ENCODE results near the gene KLHL33. TPM values are rescaled to one million over a fixed set of nuclear protein-coding genes. Genes with fewer than 3 reads are reported as not detected.

KLHL33 gene
- total RNA-seq, 2 experiments from 2014 or later: 0.15 to 0.17 TPM

GRCh38 chr14:20379743-20380142, 56.2 kb downstream of the KLHL33 start:
- DNase-seq: no peak
- H3K9me3 Mint-ChIP-seq: no peaks in the 10 kb centered on the region
- no peak overlapping the region for H3K4me3 Mint-ChIP-seq
- H3K27me3 Mint-ChIP-seq: no peaks in the 10 kb centered on the region
- H3K27ac Mint-ChIP-seq: no peak overlapping the region
- H3K36me3 Mint-ChIP-seq (ENCODE audit: low read depth): peaks cover 39% of the 10 kb centered on the region
- no peaks in the 10 kb centered on the region for H3K4me1 Mint-ChIP-seq
- CTCF ChIA-PET: no interaction called here
- POLR2A ChIA-PET: no interaction called here

- DNase-seq: no peak
- CTCF ChIA-PET: no interaction called here
- POLR2A ChIA-PET: no interaction called here
Observed at GRCh38 chr14:20377171-20377570, 58.8 kb downstream of the KLHL33 start.

GRCh38 chr14:20376071-20376588, 59.8 kb downstream of the KLHL33 start:
- Mint-ChIP-seq H3K36me3 (ENCODE audit: low read depth) (peaks cover 61% of the 10 kb centered on the region), H3K27ac (no peak overlapping the region)
- POLR2A ChIA-PET: no interaction called here

More at GRCh38 chr14:20377171-20377570, 58.8 kb downstream of the KLHL33 start:
- no peaks in the 10 kb centered on the region for H3K27me3 Mint-ChIP-seq
- H3K4me3 Mint-ChIP-seq: no peak overlapping the region
- peaks cover 55% of the 10 kb centered on the region for H3K36me3 Mint-ChIP-seq (ENCODE audit: low read depth)
- H3K9me3 Mint-ChIP-seq: no peaks in the 10 kb centered on the region
- no peaks in the 10 kb centered on the region for H3K4me1 Mint-ChIP-seq
- no peak overlapping the region for H3K27ac Mint-ChIP-seq

More at GRCh38 chr14:20376071-20376588, 59.8 kb downstream of the KLHL33 start:
- Mint-ChIP-seq H3K27me3 (no peaks in the 10 kb centered on the region), H3K4me1 (no peaks in the 10 kb centered on the region), H3K4me3 (no peak overlapping the region), H3K9me3 (no peaks in the 10 kb centered on the region)
- CTCF ChIA-PET: interaction anchor here (0.6 to 1.9 kb wide), 5 partner anchors 8 to 34 kb away, joined by 3 to 5 read pairs (median 3); no protein-coding TSS in a partner anchor
- no peak for DNase-seq

Other genes with a start within 250 kb of the KLHL33 start
- gene OR11G2, start 245.3 kb downstream of the KLHL33 start, total RNA-seq: not detected
- not detected for gene OR11H6, start 212.5 kb downstream of the KLHL33 start, total RNA-seq
- not detected for gene OR11H7, start 207.2 kb downstream of the KLHL33 start, total RNA-seq
- gene OR11H4, start 196.9 kb downstream of the KLHL33 start, total RNA-seq: not detected
- 10 to 100 TPM; 22.7 to 23.5 TPM for gene TTC5, start 130.2 kb downstream of the KLHL33 start, total RNA-seq
- 10 to 100 TPM; 30.8 to 32.1 TPM for gene CCNB1IP1, start 102.9 kb downstream of the KLHL33 start, total RNA-seq
- 10 to 100 TPM; 28.6 to 32.5 TPM for gene PARP2, start 92.5 kb downstream of the KLHL33 start, total RNA-seq
- gene TEP1, start 22.7 kb downstream of the KLHL33 start, total RNA-seq: 10 to 100 TPM; 38.1 to 42.9 TPM
- 10 to 100 TPM; 58.5 to 59.8 TPM for gene OSGEP, start 18.6 kb upstream of the KLHL33 start, total RNA-seq
- 100 to 1,000 TPM; 131 to 144 TPM for gene APEX1, start 19.1 kb upstream of the KLHL33 start, total RNA-seq
- 10 to 100 TPM; 33.9 to 40.8 TPM for gene PIP4P1, start 25.3 kb upstream of the KLHL33 start, total RNA-seq
- 100 to 1,000 TPM; 178 to 183 TPM for gene PNP, start 33.2 kb upstream of the KLHL33 start, total RNA-seq
- under 1 TPM; 0.23 to 0.40 TPM for gene RNASE10, start 69.4 kb upstream of the KLHL33 start, total RNA-seq
- gene RNASE9, start 124.9 kb upstream of the KLHL33 start, total RNA-seq: not detected
- not detected for gene RNASE11, start 151.8 kb upstream of the KLHL33 start, total RNA-seq
- gene RNASE12, start 155.2 kb upstream of the KLHL33 start, total RNA-seq: not detected
- gene OR6S1, start 205.5 kb upstream of the KLHL33 start, total RNA-seq: not detected
- gene RNASE4, start 248.4 kb upstream of the KLHL33 start, total RNA-seq: 1 to 10 TPM in 1 of 2 experiments, under 1 TPM in 1; 0.92 to 1.4 TPM

All from activated CD4-positive, alpha-beta T cell treated with anti-CD3 and anti-CD28 coated beads, Interleukin-2, amount 10 ng/mL, durations not matched to agents 7 days and 5 days (primary cell).